HUES64 (cell line): ENCODE measurements around the gene SLC25A13. TPM values are rescaled to one million over a fixed set of nuclear protein-coding genes. Genes with fewer than 3 reads are reported as not detected.
"Not testable (repeated sequence)": the region's sequence is repeated elsewhere in the genome, so short reads cannot be mapped to it uniquely, and the experiment has no call there.

Source experiments
- H3K27ac ChIP-seq: 2 replicates; pipeline ENCODE4 v1.7.0; 2013; ENCODE audit warnings: low read depth, low read length, inconsistent platforms
- H3K27me3 ChIP-seq: 2 replicates; pipeline ENCODE4 v1.6.1; 2013; ENCODE audit warnings: mild to moderate bottlenecking, low read length; ENCODE audit not compliant: insufficient read depth
- H3K36me3 ChIP-seq: 2 replicates; pipeline ENCODE4 v1.6.1; 2013; ENCODE audit warnings: mild to moderate bottlenecking, low read length; ENCODE audit not compliant: insufficient read depth
- H3K4me1 ChIP-seq: 2 replicates; pipeline ENCODE4 v1.6.1; 2013; ENCODE audit warnings: mild to moderate bottlenecking, low read length, moderate library complexity; ENCODE audit not compliant: insufficient read depth
- H3K4me3 ChIP-seq: 2 replicates; pipeline ENCODE4 v1.5.1; 2013; ENCODE audit warnings: mild to moderate bottlenecking, low read length, moderate library complexity
- H3K9ac ChIP-seq: 2 replicates; pipeline ENCODE4 v1.6.1; 2013; ENCODE audit warnings: mild to moderate bottlenecking, low read depth, low read length
- H3K9me3 ChIP-seq: 2 replicates; pipeline ENCODE4 v1.6.1; 2013; ENCODE audit warnings: low read depth, low read length; ENCODE audit not compliant: insufficient read depth
- WGBS: fragments of 150-250, 120-280 bp; methylation state at CpG from one replicate; pipeline ENCODE4 v1.1.7; 2013; ENCODE audit warnings: missing lambda C conversion rate; 5-methylcytosine and 5-hydroxymethylcytosine counted together
- polyA plus RNA-seq, 2 experiments: library from polyadenylated mRNA; stranded (reverse); fragments of 50-300 nt; gene quantifications; one replicate each; pipeline ENCODE4 v1.2.3, GENCODE V29; 2013

The SLC25A13 gene, protein sequence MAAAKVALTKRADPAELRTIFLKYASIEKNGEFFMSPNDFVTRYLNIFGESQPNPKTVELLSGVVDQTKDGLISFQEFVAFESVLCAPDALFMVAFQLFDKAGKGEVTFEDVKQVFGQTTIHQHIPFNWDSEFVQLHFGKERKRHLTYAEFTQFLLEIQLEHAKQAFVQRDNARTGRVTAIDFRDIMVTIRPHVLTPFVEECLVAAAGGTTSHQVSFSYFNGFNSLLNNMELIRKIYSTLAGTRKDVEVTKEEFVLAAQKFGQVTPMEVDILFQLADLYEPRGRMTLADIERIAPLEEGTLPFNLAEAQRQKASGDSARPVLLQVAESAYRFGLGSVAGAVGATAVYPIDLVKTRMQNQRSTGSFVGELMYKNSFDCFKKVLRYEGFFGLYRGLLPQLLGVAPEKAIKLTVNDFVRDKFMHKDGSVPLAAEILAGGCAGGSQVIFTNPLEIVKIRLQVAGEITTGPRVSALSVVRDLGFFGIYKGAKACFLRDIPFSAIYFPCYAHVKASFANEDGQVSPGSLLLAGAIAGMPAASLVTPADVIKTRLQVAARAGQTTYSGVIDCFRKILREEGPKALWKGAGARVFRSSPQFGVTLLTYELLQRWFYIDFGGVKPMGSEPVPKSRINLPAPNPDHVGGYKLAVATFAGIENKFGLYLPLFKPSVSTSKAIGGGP
- 65.5 TPM for polyA plus RNA-seq (2013, experiment 1 of 2)
- 61.6 TPM for polyA plus RNA-seq (2013, experiment 2 of 2)

- WGBS: under 1% methylated on average over 66 of the region's 66 CpGs
- Histone ChIP-seq H3K27me3 (no peaks in the 10 kb centered on the region), H3K27ac (peak within 1 kb of the TSS; percentile 98), H3K9me3 (no peaks in the 10 kb centered on the region), H3K36me3 (no peaks in the 10 kb centered on the region), H3K4me3 (peak within 1 kb of the TSS; percentile 69), H3K4me1 (peaks cover 12% of the 10 kb centered on the region), H3K9ac (peak within 1 kb of the TSS; percentile 90)
Measured at GRCh38 chr7:96321658-96322372, at the start of gene SLC25A13. SLC25A13 (minus strand) TSS chr7:96322098; CDS start chr7:96321956, 142 bp downstream.

- not testable (repeated sequence) for H3K27me3 ChIP-seq, H3K9ac ChIP-seq, H3K4me1 ChIP-seq, H3K36me3 ChIP-seq, H3K27ac ChIP-seq, H3K4me3 ChIP-seq, H3K9me3 ChIP-seq
- WGBS: 100% methylated on average over 1 of the region's 2 CpGs
Measured at GRCh38 chr7:96365916-96366315, 44.0 kb upstream of the SLC25A13 start.

DNA sequence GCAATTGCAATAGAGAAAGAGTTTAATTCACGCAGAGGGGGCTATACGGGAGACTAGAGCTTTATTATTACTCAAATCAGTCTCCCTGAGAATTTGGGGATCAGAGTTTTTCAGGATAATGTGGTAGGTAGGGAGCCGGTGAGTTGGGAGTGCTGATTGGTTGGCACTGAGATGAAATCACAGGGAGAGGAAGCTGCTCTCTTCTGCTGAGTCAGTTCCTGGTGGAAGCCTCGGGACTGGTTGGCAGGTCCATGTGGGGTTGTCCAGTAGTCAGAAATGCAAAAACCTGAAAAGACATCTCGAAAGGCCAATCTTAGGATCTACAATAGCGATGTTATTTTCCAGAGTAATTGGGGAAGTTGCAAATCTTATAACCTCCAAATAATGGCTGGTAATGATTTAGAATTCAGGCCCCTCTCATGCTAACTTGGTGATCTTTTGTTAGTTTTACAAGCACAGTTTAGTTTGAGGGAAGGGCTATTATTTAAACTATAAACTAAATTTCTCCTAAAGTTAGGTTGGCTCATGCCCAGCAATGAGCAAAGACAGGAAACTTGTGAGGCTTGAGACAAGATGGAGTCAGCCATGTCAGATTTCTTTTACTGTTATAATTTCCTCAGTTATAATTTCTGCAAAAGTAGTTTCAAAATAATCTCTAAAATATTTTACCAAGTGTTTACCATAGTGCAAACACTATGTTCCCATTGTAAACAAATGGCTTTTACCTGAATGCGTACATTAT lies 39.4 kb upstream of the SLC25A13 start:
- H3K27ac ChIP-seq: no peak overlapping the region
- H3K4me1 ChIP-seq: no peaks in the 10 kb centered on the region; the same call in 1 of the 2 replicates
- no peaks in the 10 kb centered on the region for H3K27me3 ChIP-seq
- H3K36me3 ChIP-seq: no peaks in the 10 kb centered on the region
- no peaks in the 10 kb centered on the region for H3K9me3 ChIP-seq
- no peak overlapping the region for H3K9ac ChIP-seq
- WGBS: 96% methylated on average over 7 of the region's 7 CpGs
- no peak overlapping the region for H3K4me3 ChIP-seq

DNA sequence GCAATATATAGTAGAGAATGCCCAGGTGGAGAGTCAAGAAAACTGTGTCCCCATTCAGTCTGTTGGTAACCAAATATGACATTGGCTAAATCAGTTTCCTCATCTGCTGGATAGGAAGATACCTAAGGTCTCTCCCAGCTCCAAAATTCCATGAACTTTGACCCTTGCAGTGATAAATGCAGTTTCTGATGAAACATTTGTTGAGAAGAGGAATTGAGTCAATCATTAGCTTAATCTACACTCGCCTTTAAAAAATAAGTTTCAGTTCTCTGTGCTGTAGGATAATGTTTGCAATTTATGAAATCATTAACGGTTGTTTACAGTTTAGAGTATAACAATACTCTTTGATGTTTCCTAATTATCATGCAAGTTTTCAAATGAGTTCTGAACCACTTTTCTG lies 38.0 kb upstream of the SLC25A13 start:
- Histone ChIP-seq H3K9me3 (no peaks in the 10 kb centered on the region), H3K4me1 (no peaks in the 10 kb centered on the region; the same call in 1 of the 2 replicates), H3K27me3 (no peaks in the 10 kb centered on the region), H3K36me3 (no peaks in the 10 kb centered on the region), H3K9ac (no peak overlapping the region), H3K27ac (no peak overlapping the region), H3K4me3 (no peak overlapping the region)
- WGBS: 100% methylated on average over 1 of the region's 2 CpGs

DNA sequence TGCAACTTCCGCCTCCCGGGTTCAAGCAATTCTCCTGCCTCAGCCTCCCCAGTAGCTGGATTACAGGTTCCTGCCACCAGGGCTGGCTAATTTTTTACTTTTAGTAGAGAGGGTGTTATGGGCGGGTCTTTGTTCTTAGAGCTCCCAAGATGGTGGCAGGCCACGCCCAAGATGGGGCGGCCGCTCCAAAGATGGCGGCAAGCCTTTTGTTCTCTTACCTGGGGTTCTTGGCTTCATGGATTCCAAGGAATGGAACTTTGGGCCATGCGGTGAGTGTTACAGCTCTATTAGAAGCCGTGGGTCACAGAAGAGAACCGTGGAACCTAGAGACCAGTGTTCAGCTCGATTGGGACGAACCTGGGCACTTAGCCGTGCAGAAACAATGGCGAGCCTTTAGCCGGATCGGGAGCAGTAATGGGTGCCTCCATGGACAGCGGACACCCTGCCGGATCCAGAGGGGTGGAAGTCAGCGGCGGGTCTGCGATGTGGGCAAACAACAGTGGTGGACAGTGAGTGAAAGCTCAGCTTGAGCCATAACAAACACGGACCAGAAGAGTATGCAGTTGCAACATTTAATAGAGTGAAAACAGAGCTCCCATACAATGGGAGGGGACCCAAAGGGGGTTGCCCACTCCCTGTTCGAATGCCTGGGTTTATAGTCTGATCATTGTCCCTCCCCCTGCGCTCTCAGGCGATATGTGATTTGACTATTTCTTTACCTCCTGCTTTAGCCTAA lies 36.5 kb upstream of the SLC25A13 start:
- not testable (repeated sequence) for H3K36me3 ChIP-seq, H3K9me3 ChIP-seq, H3K27me3 ChIP-seq, H3K9ac ChIP-seq, H3K4me3 ChIP-seq, H3K4me1 ChIP-seq, H3K27ac ChIP-seq
- WGBS: 93% methylated on average over 25 of the region's 25 CpGs

DNA sequence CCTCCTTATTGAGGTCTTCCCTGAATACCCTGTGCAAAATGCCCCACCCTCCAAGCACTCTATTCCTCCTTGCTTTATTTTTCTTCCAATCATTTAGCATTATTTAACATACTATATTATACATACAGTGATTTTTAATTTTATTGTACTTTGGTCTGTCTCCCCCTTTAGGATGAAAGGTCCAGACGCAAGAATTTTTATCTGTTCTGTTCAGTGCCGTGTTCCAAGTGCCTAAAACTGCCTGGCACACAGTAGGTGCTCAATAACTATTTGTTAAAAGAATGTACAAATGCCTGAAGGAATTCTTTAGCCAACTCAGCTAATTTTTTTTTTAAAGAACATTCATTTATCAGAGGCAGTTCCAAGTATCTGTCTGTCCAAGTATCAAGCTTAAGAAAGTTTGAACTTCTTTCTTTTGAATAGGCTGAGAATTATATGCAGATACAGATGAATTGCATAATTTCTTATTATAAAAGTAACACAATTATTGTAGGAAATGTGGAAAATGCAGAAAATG lies 34.1 kb upstream of the SLC25A13 start:
- 72% methylated on average over 2 of the region's 2 CpGs for WGBS
- Histone ChIP-seq H3K27me3 (no peaks in the 10 kb centered on the region), H3K27ac (no peak overlapping the region), H3K4me1 (no peaks in the 10 kb centered on the region; the same call in 1 of the 2 replicates), H3K9me3 (no peaks in the 10 kb centered on the region), H3K36me3 (no peaks in the 10 kb centered on the region), H3K4me3 (no peak overlapping the region), H3K9ac (no peak overlapping the region)

- Histone ChIP-seq H3K9me3 (no peaks in the 10 kb centered on the region), H3K4me3 (no peak overlapping the region), H3K4me1 (no peaks in the 10 kb centered on the region), H3K27ac (0 out of 2 replicates have a peak overlapping the region, but pooled peaks have one; percentile 8), H3K27me3 (no peaks in the 10 kb centered on the region), H3K36me3 (no peaks in the 10 kb centered on the region), H3K9ac (no peak overlapping the region)
- 64% methylated on average over 3 of the region's 3 CpGs for WGBS
Measured at GRCh38 chr7:96354881-96355280, 33.0 kb upstream of the SLC25A13 start.

DNA sequence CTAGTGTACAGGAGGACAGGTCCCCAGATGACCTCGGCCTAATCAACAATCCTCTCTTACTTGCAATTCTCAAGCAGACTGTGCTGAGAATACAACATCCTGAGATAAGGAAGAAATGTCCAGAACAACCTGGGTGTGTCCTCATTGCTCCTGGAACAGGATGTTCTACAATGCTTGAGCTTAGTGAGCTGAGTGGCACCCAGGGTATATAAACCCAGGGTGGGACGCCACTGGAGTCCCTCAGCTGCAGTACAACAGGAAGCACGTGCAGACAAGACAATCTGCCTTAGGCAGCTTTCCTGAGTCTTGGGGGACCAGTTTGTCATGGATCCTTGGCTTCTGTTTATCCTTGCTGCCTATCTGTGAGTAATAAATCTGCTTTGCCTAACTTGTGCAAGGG lies 27.7 kb upstream of the SLC25A13 start:
- Histone ChIP-seq H3K4me3 (no peak overlapping the region), H3K27ac (no peak overlapping the region), H3K9me3 (no peaks in the 10 kb centered on the region), H3K9ac (no peak overlapping the region), H3K4me1 (no peaks in the 10 kb centered on the region), H3K27me3 (no peaks in the 10 kb centered on the region), H3K36me3 (no peaks in the 10 kb centered on the region)
- WGBS: 94% methylated on average over 3 of the region's 3 CpGs

GRCh38 chr7:96347471-96347870 lies 25.6 kb upstream of the SLC25A13 start:
- no peaks in the 10 kb centered on the region for H3K9me3 ChIP-seq
- no peaks in the 10 kb centered on the region for H3K27me3 ChIP-seq
- 95% methylated on average over 2 of the region's 2 CpGs for WGBS
- no peak overlapping the region for H3K27ac ChIP-seq
- H3K9ac ChIP-seq: no peak overlapping the region
- H3K4me1 ChIP-seq: no peaks in the 10 kb centered on the region
- H3K36me3 ChIP-seq: no peaks in the 10 kb centered on the region
- H3K4me3 ChIP-seq: no peak overlapping the region

GRCh38 chr7:96346293-96346953 lies 24.5 kb upstream of the SLC25A13 start:
- no peaks in the 10 kb centered on the region for H3K36me3 ChIP-seq
- no peaks in the 10 kb centered on the region for H3K4me1 ChIP-seq
- no peaks in the 10 kb centered on the region for H3K9me3 ChIP-seq
- no peak overlapping the region for H3K4me3 ChIP-seq
- H3K27me3 ChIP-seq: no peaks in the 10 kb centered on the region
- 57% methylated on average over 5 of the region's 5 CpGs for WGBS
- H3K9ac ChIP-seq: no peak overlapping the region
- H3K27ac ChIP-seq: no peak overlapping the region
